HepG2 (cell line): ENCODE results near the gene CLIC1. TPM values are rescaled to one million over a fixed set of nuclear protein-coding genes. Genes with fewer than 3 reads are reported as not detected.

ENCODE experiments used
- ARID2 ChIP-seq: sonication (generic); formaldehyde crosslinking; IDR thresholded peaks from 2 replicates; pipeline ENCODE4 v1.8.1; 2022; ENCODE audit warnings: mild to moderate bottlenecking, missing genetic modification reagents, borderline replicate concordance
- DPF2 ChIP-seq: sonication (generic); formaldehyde crosslinking; IDR thresholded peaks from 2 replicates; pipeline ENCODE4 v1.4.0; 2020; ENCODE audit warnings: mild to moderate bottlenecking, low read depth, missing genetic modification reagents, borderline replicate concordance
- FOSL1 ChIP-seq: sonication (generic); formaldehyde crosslinking; IDR thresholded peaks from 2 replicates; pipeline ENCODE4 v1.9.0; 2021; ENCODE audit warnings: missing genetic modification reagents, borderline replicate concordance
- GPN1 ChIP-seq: sonication (generic); formaldehyde crosslinking; IDR thresholded peaks from 2 replicates; pipeline ENCODE4 v1.5.1; 2020; ENCODE audit warnings: missing genetic modification reagents, borderline replicate concordance
- HMG20A ChIP-seq: IDR thresholded peaks from 2 replicates; pipeline ENCODE4 v1.6.1; 2016; ENCODE audit warnings: borderline replicate concordance
- LRRFIP1 ChIP-seq: sonication (generic); formaldehyde crosslinking; conservative IDR thresholded peaks from 2 replicates; pipeline ENCODE4 v1.4.0; 2020; ENCODE audit warnings: missing genetic modification reagents
- NFRKB ChIP-seq: fragments of 450-650 bp; IDR thresholded peaks from 2 replicates; pipeline ENCODE4 v1.6.1; 2017
- NPAS2 ChIP-seq: sonication (generic); formaldehyde crosslinking; IDR thresholded peaks from 2 replicates; pipeline ENCODE4 v1.8.0; 2022; ENCODE audit warnings: mild to moderate bottlenecking, missing genetic modification reagents, borderline replicate concordance
- NRL ChIP-seq: sonication (generic); formaldehyde crosslinking; IDR thresholded peaks from 2 replicates; pipeline ENCODE4 v1.5.0; 2020; ENCODE audit warnings: missing genetic modification reagents, mild to moderate bottlenecking, moderate library complexity, borderline replicate concordance
- POLR2AphosphoS2 ChIP-seq: IDR thresholded peaks from 2 replicates; pipeline ENCODE4 v1.6.1; 2011; ENCODE audit warnings: low read depth, low read length, improper control_type of control experiment
- RAD51 ChIP-seq: fragments of 450-650 bp; IDR thresholded peaks from 2 replicates; pipeline ENCODE4 v1.6.1; 2016; ENCODE audit warnings: borderline replicate concordance
- REXO4 ChIP-seq: sonication (generic); formaldehyde crosslinking; IDR thresholded peaks from 2 replicates; pipeline ENCODE4 v1.8.0; 2022; ENCODE audit warnings: missing genetic modification reagents, mild to moderate bottlenecking, borderline replicate concordance
- STAT5B ChIP-seq: sonication (generic); formaldehyde crosslinking; IDR thresholded peaks from 2 replicates; pipeline ENCODE4 v1.4.0; 2020; ENCODE audit warnings: missing genetic modification reagents
- WIZ ChIP-seq: sonication (generic); formaldehyde crosslinking; IDR thresholded peaks from 2 replicates; pipeline ENCODE4 v1.5.1; 2020; ENCODE audit warnings: mild to moderate bottlenecking, missing genetic modification reagents
- ZNF205 ChIP-seq: IDR thresholded peaks from 2 replicates; pipeline ENCODE4 v1.6.1; 2018; ENCODE audit warnings: missing biosample characterization, missing genetic modification reagents
- ZNF691 ChIP-seq: sonication (generic); formaldehyde crosslinking; IDR thresholded peaks from 2 replicates; pipeline ENCODE4 v1.4.0; 2020; ENCODE audit warnings: missing genetic modification reagents, low read depth, mild to moderate bottlenecking, borderline replicate concordance
- polyA plus RNA-seq, 8 experiments: library from polyadenylated mRNA; depleted of rRNA in 3 of 8; stranded (reverse) in 7 of 8; unstranded in 1 of 8; fragments of >200 nt; fragmentation: Illumina TruSeq in 4 of 8; extraction: Trizol in 4 of 8; gene quantifications; 2 replicates each; pipeline versions ENCODE4 v1.2.1 to v1.2.3, GENCODE V29; 2011 to 2016; ENCODE audit warnings: low read depth in 4 of 8, missing spikeins in 1 of 8, mixed read lengths in 1 of 8; ENCODE audit not compliant: insufficient read depth in 1 of 8
- total RNA-seq, 5 experiments: library from RNA; depleted of rRNA; stranded (reverse); fragments of >200 nt; fragmentation: Illumina TruSeq; extraction: Trizol; gene quantifications; 2 replicates each; pipeline ENCODE4 v1.2.3, GENCODE V29; 2016; ENCODE audit warnings: low read depth in 1 of 5
- TF ChIP-seq, protein P1 (sequence below): sonication (generic); formaldehyde crosslinking; conservative IDR thresholded peaks from 2 replicates; pipeline ENCODE4 v1.8.0; 2022; ENCODE audit warnings: missing genetic modification reagents
- TF ChIP-seq, protein P2 (sequence below): sonication (generic); formaldehyde crosslinking; IDR thresholded peaks from 2 replicates; pipeline ENCODE4 v1.4.0; 2020; ENCODE audit warnings: missing genetic modification reagents
- TF ChIP-seq, protein P3 (sequence below): sonication (generic); formaldehyde crosslinking; IDR thresholded peaks from 2 replicates; pipeline ENCODE4 v1.5.1; 2020; ENCODE audit warnings: missing genetic modification reagents, mild to moderate bottlenecking, borderline replicate concordance

CLIC1 gene
- total and polyA plus RNA-seq, 2 of the 13 experiments (the other 11 are each of a cell fraction or from before 2014, with no cell fraction given) = 602 to 891 TPM

DNA sequence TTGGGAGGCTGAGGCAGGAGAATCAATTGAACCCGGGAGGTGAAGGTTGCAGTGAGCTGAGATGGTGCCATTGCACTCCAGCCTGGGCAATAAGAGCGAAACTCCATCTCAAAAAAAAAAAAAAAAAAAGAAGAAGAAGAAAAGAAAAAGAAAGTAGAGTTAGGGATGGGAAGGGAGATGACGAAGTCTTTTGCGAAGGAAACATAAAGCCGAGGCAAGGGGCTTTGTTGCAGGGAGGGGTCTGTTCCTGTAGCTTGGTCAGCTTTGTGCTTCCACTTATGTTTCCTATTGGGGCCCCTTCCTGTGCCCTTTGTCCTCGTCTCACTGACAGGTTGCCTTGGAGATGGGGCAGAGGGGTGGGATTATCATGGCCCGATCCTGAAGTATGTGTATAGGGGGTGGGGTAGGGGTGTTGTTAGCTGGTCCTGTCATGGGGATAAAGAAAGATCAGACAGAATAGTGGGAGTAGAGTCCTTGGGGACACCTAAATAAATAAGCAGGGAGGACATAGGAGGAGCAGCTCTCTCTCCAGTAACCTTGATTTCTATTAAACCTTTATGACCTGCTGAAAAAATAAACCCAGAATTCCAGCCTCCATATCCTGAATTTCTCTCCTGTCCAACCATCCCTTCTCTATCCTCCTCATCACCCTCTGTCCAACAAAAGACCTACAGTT, 1.1 kb upstream of the CLIC1 start (continued):
- TF ChIP-seq STAT5B (no peak), NFRKB (no peak), LRRFIP1 (CRISPR knock-in tag) (no peak), DPF2 (CRISPR knock-in tag) (no peak), FOSL1 (CRISPR knock-in tag) (no peak), ARID2 (no peak), RAD51 (no peak), GPN1 (no peak), NRL (CRISPR knock-in tag) (no peak), REXO4 (no peak), POLR2AphosphoS2 (peak; percentile 79; the same call in 1 of the 2 replicates), ZNF205 (no peak; the same call in 1 of the 2 replicates), NPAS2 (CRISPR knock-in tag) (no peak), WIZ (CRISPR knock-in tag) (no peak), HMG20A (CRISPR knock-in tag) (peak; percentile 49; the same call in 1 of the 2 replicates), ZNF691 (CRISPR knock-in tag) (no peak)
- TF ChIP-seq, protein P1, sequence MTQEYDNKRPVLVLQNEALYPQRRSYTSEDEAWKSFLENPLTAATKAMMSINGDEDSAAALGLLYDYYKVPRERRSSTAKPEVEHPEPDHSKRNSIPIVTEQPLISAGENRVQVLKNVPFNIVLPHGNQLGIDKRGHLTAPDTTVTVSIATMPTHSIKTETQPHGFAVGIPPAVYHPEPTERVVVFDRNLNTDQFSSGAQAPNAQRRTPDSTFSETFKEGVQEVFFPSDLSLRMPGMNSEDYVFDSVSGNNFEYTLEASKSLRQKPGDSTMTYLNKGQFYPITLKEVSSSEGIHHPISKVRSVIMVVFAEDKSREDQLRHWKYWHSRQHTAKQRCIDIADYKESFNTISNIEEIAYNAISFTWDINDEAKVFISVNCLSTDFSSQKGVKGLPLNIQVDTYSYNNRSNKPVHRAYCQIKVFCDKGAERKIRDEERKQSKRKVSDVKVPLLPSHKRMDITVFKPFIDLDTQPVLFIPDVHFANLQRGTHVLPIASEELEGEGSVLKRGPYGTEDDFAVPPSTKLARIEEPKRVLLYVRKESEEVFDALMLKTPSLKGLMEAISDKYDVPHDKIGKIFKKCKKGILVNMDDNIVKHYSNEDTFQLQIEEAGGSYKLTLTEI = no peak
- TF ChIP-seq, protein P2, sequence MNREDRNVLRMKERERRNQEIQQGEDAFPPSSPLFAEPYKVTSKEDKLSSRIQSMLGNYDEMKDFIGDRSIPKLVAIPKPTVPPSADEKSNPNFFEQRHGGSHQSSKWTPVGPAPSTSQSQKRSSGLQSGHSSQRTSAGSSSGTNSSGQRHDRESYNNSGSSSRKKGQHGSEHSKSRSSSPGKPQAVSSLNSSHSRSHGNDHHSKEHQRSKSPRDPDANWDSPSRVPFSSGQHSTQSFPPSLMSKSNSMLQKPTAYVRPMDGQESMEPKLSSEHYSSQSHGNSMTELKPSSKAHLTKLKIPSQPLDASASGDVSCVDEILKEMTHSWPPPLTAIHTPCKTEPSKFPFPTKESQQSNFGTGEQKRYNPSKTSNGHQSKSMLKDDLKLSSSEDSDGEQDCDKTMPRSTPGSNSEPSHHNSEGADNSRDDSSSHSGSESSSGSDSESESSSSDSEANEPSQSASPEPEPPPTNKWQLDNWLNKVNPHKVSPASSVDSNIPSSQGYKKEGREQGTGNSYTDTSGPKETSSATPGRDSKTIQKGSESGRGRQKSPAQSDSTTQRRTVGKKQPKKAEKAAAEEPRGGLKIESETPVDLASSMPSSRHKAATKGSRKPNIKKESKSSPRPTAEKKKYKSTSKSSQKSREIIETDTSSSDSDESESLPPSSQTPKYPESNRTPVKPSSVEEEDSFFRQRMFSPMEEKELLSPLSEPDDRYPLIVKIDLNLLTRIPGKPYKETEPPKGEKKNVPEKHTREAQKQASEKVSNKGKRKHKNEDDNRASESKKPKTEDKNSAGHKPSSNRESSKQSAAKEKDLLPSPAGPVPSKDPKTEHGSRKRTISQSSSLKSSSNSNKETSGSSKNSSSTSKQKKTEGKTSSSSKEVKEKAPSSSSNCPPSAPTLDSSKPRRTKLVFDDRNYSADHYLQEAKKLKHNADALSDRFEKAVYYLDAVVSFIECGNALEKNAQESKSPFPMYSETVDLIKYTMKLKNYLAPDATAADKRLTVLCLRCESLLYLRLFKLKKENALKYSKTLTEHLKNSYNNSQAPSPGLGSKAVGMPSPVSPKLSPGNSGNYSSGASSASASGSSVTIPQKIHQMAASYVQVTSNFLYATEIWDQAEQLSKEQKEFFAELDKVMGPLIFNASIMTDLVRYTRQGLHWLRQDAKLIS = no peak
- TF ChIP-seq, protein P3, sequence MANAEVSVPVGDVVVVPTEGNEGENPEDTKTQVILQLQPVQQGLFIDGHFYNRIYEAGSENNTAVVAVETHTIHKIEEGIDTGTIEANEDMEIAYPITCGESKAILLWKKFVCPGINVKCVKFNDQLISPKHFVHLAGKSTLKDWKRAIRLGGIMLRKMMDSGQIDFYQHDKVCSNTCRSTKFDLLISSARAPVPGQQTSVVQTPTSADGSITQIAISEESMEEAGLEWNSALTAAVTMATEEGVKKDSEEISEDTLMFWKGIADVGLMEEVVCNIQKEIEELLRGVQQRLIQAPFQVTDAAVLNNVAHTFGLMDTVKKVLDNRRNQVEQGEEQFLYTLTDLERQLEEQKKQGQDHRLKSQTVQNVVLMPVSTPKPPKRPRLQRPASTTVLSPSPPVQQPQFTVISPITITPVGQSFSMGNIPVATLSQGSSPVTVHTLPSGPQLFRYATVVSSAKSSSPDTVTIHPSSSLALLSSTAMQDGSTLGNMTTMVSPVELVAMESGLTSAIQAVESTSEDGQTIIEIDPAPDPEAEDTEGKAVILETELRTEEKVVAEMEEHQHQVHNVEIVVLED = no peak
